HTERT RPE-1 (cell line): Measurements from ENCODE around the gene WDR54.
"Not testable (repeated sequence)": the region's sequence is repeated elsewhere in the genome, so short reads cannot be mapped to it uniquely, and the experiment has no call there.

Experiments
- in situ Hi-C: fragments of 300-500 bp; cut with MboI; formaldehyde crosslinking; loops from 4 replicates; pipeline ENCODE4 v1.14.3; 2020; ENCODE audit warnings: low sequenced_read_pairs

WDR54 gene

GRCh38 chr2:74427551-74427950, 6.0 kb downstream of the WDR54 start:
- in situ Hi-C loops = no loop called here

GRCh38 chr2:74428675-74429074, 7.1 kb downstream of the WDR54 start:
- in situ Hi-C loops = no loop called here

GRCh38 chr2:74429487-74430451, 8.2 kb downstream of the WDR54 start:
- in situ Hi-C loops = no loop called here

GRCh38 chr2:74430502-74430901, 9.0 kb downstream of the WDR54 start:
- in situ Hi-C loops = no loop called here

- in situ Hi-C loops = no loop called here
Measured at GRCh38 chr2:74436111-74436805, 14.7 kb downstream of the WDR54 start.

- in situ Hi-C loops = no loop called here
Measured at GRCh38 chr2:74436848-74437695, 15.5 kb downstream of the WDR54 start.

- in situ Hi-C loops = no loop called here
Measured at GRCh38 chr2:74438248-74438647, 16.7 kb downstream of the WDR54 start.

GRCh38 chr2:74439373-74439772, 17.8 kb downstream of the WDR54 start:
- in situ Hi-C loops = no loop called here

- in situ Hi-C loops = no loop called here
Measured at GRCh38 chr2:74439803-74440377, 18.4 kb downstream of the WDR54 start.

GRCh38 chr2:74440378-74441169, 19.0 kb downstream of the WDR54 start:
- in situ Hi-C loops = no loop called here

- in situ Hi-C loops = no loop called here
Measured at GRCh38 chr2:74441170-74441689, 19.7 kb downstream of the WDR54 start.

GRCh38 chr2:74441690-74442482, 20.4 kb downstream of the WDR54 start, which contains the start of gene RTKN:
RTKN (minus strand) TSS chr2:74441937; CDS start chr2:74441816, 121 bp downstream.
- in situ Hi-C loops = no loop called here

- in situ Hi-C loops = not testable (repeated sequence)
Measured at GRCh38 chr2:74442483-74443297, 21.2 kb downstream of the WDR54 start.

- in situ Hi-C loops = no loop called here
Measured at GRCh38 chr2:74444498-74445318, 23.2 kb downstream of the WDR54 start.

GRCh38 chr2:74447230-74447999, 25.9 kb downstream of the WDR54 start:
- in situ Hi-C loops = no loop called here

GRCh38 chr2:74448771-74449170, 27.2 kb downstream of the WDR54 start:
- in situ Hi-C loops = no loop called here
